ENCODE measurements around the gene NUDT14. TPM values are rescaled to one million over a fixed set of nuclear protein-coding genes. Genes with fewer than 3 reads are reported as not detected.

The NUDT14 gene
- total and polyA plus RNA-seq, 2 of the 8 experiments (the other 6 are each of a cell fraction or from before 2014, with no cell fraction given): 25.5 to 33.3 TPM

DNA sequence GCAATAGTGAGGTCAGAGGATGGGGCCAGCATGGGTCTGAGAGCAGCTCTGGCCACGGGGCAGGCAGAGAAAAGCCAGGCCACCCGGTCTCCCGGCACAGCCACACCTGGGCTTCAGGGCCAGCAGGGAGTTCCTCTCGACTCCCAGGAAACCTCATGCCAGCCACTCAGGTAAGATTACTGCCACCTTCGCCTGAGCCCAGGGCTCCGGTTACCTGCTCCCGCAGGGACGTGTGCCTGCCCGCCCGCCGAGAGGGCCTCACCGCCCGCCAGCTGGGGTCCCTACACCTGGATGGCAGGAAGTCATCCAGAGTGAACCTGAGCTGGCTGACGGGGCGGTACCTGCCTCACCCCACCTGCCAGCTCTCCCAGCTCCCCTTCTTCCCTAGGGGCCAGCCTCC, 19.8 kb downstream of the NUDT14 start:
- H3K9ac ChIP-seq (replicated peaks in 1 of 4; ENCODE audit: extremely low read depth in 1 of 4, low read depth in 3 of 4, low read length in 3 of 4): no peak overlapping the region
- H2BK15ac ChIP-seq (ENCODE audit: low read length): no peak overlapping the region
- peaks cover 0 to 3% (median under 1%) of the 10 kb centered on the region in 4 experiments; a peak in 2 of 7 replicates for H3K27me3 ChIP-seq (replicated peaks in 1 of 4; ENCODE audit: control insufficient read depth in 3 of 4, extremely low read depth in 1 of 4, insufficient read depth in 3 of 4, low read length in 3 of 4)
- H3K4me3 ChIP-seq (ENCODE audit: extremely low read depth in 1 of 4, insufficient read depth in 2 of 4, low read depth in 3 of 4, low read length in 4 of 4): no peak overlapping the region
- H2AFZ ChIP-seq (ENCODE audit: low read length): no peak overlapping the region
- peaks cover 5% of the 10 kb centered on the region for H3K79me1 ChIP-seq (ENCODE audit: low read depth, low read length)
- DNase-seq (ENCODE audit: low read depth in 1 of 2, low spot score in 2 of 2) (no peak), FAIRE-seq (no peak)
- H3K4me1 ChIP-seq (replicated peaks in 1 of 4; ENCODE audit: control insufficient read depth in 3 of 4, insufficient read depth in 4 of 4, low read length in 3 of 4): peaks cover 0 to 1% (median 0%) of the 10 kb centered on the region in 4 experiments; a peak in 5 of 7 replicates
- H3K79me2 ChIP-seq (ENCODE audit: control insufficient read depth in 1 of 2, insufficient read depth in 2 of 2, low read length in 2 of 2): no peaks in the 10 kb centered on the region
- no peak overlapping the region for H3K56ac ChIP-seq (replicated peaks; ENCODE audit: insufficient read length, low read depth, low read length)
- no peak overlapping the region for H3K27ac ChIP-seq (ENCODE audit: low read depth, low read length)
- no peak overlapping the region for H4K91ac ChIP-seq (replicated peaks; ENCODE audit: insufficient read length, low read length)
- no peak overlapping the region for H3K4ac ChIP-seq (replicated peaks; ENCODE audit: insufficient read length, low read depth, low read length)
- ChIA-PET POLR2A (ENCODE audit: partially characterized antibody) (no interaction called here), CTCF (ENCODE audit: partially characterized antibody) (no interaction called here)
- H3K23me2 ChIP-seq (ENCODE audit: low read depth, low read length): 0 out of 2 replicates have a peak, but pooled peaks cover 2% of the 10 kb centered on the region
- H4K5ac ChIP-seq (ENCODE audit: insufficient read length, low read depth, low read length): no peak overlapping the region
- H3K36me3 ChIP-seq (ENCODE audit: control insufficient read depth in 2 of 4, insufficient read depth in 4 of 4, low read length in 3 of 4): no peaks in the 10 kb centered on the region
- 78% methylated on average over 15 of the region's 15 CpGs; no CpG with 5 or more reads in 1 of the 2 experiments for WGBS, 2 experiments (ENCODE audit: extremely low coverage in 1 of 2, insufficient coverage in 1 of 2, insufficient read length in 1 of 2, insufficient replicate concordance in 2 of 2, low coverage in 1 of 2, low lambda C conversion rate in 2 of 2, missing lambda C conversion rate in 1 of 2)
- no peak overlapping the region for H3K23ac ChIP-seq (ENCODE audit: insufficient read length)
- H2BK5ac ChIP-seq (ENCODE audit: low read depth, low read length): no peak overlapping the region
- H3K9me3 ChIP-seq (ENCODE audit: insufficient read depth in 2 of 2, low read depth in 1 of 2, low read length in 1 of 2): no peaks in the 10 kb centered on the region
- no peak overlapping the region for H3K14ac ChIP-seq (ENCODE audit: insufficient read length)
- no peak overlapping the region for H3K4me2 ChIP-seq (ENCODE audit: insufficient read depth in 1 of 2, low read depth in 2 of 2, low read length in 2 of 2)
- H4K20me1 ChIP-seq (replicated peaks in 1 of 2; ENCODE audit: control insufficient read depth in 1 of 2, insufficient read depth in 2 of 2, low read length in 2 of 2): peaks cover 5 to 15% of the 10 kb centered on the region in 2 experiments
- no peak overlapping the region for H2BK20ac ChIP-seq (ENCODE audit: low read length)
- no peak overlapping the region for H4K8ac ChIP-seq (ENCODE audit: extremely low read depth, insufficient read depth, low read length)
- H2BK120ac ChIP-seq (replicated peaks; ENCODE audit: low read depth, low read length): no peak overlapping the region
- no peak overlapping the region for H2BK12ac ChIP-seq (ENCODE audit: low read depth, low read length)
- H2AK5ac ChIP-seq (ENCODE audit: low read depth, low read length): no peak overlapping the region
- no peak overlapping the region for H3K18ac ChIP-seq (ENCODE audit: extremely low read depth, low read length)
- TF ChIP-seq TAF7 (optimal IDR thresholded peaks at IDR 0.05; ENCODE audit: borderline replicate concordance, low read depth, low read length) (no peak), FOSL1 (IDR thresholded peaks at IDR 0.05; ENCODE audit: insufficient read depth, low read depth, low read length) (no peak), NANOG (IDR thresholded peaks at IDR 0.05; ENCODE audit: insufficient read depth, low read depth, low read length, poor library complexity, severe bottlenecking) (no peak), HDAC6 (IDR thresholded peaks at IDR 0.05; ENCODE audit: low read depth, low read length) (no peak), TBP (IDR thresholded peaks at IDR 0.05; ENCODE audit: low read depth, low read length) (no peak), SP4 (IDR thresholded peaks at IDR 0.05; ENCODE audit: low read length) (no peak), ZNF274 (IDR thresholded peaks at IDR 0.05; ENCODE audit: borderline replicate concordance, extremely low read depth, low read length) (no peak), JUN (IDR thresholded peaks at IDR 0.05; ENCODE audit: low read depth, low read length) (no peak)
- TF ChIP-seq, protein P1, sequence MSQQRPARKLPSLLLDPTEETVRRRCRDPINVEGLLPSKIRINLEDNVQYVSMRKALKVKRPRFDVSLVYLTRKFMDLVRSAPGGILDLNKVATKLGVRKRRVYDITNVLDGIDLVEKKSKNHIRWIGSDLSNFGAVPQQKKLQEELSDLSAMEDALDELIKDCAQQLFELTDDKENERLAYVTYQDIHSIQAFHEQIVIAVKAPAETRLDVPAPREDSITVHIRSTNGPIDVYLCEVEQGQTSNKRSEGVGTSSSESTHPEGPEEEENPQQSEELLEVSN (IDR thresholded peaks at IDR 0.05): no peak
- TF ChIP-seq, protein P2, sequence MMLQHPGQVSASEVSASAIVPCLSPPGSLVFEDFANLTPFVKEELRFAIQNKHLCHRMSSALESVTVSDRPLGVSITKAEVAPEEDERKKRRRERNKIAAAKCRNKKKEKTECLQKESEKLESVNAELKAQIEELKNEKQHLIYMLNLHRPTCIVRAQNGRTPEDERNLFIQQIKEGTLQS (IDR thresholded peaks at IDR 0.05; ENCODE audit: insufficient read depth, low read depth, low read length): no peak
